Ureter (tissue), 1 donor: Measurements from ENCODE around the gene DLST. TPM values are rescaled to one million over a fixed set of nuclear protein-coding genes. Genes with fewer than 3 reads are reported as not detected.

ENCODE experiments used
- DNase-seq: peaks from one replicate; pipeline ENCODE4 v3.0.0-alpha.2; 2020; ENCODE audit warnings: low spot score
- total RNA-seq: library from RNA; stranded (reverse); gene quantifications from one replicate; pipeline ENCODE4 v1.2.4, GENCODE V29; 2023
- donor health status: DM: yes; HTN: yes; CAD: no.

The DLST gene
- total RNA-seq, 1 donor from 2014 or later, result 81.3 TPM

DNA sequence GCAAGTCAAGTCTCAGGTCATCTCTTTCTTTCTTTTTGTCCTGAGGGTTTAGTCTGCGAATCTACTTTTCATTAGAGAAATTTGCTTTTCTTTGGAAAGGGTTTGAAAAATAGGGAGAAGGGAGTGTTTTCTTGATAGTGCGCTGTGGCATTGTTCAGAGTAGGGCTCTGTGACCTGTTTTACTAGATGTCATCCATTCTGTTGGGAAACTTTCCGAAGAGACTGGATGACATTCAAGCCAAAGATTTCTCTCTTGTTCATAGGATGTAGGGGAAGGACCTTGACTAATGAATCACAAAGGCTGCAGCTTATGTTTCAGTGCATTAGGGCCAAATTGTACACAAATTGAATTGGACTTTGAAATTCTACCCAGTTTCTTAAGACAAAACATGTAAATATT is 14.7 kb downstream of the DLST start:
- DNase-seq, result no peak

DNA sequence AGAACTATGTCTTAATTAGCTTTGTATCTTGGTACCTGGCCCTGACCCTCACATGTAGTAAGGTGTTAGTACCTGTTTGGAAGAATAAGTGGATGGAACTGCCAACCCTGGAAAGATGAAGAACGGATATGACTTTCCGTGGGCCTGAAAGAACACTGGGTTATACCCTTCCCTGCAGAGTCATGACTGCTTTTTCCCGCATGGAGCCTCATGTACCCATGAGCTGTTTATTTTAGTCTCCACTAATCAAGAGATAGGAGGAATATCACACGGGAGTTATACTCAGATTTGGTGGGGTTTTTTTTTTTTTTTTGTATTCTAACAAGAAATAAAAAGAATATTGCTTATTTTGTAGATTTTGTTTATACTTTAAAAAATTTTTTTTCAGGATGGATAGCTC is 15.9 kb downstream of the DLST start:
- no peak for DNase-seq

DNA sequence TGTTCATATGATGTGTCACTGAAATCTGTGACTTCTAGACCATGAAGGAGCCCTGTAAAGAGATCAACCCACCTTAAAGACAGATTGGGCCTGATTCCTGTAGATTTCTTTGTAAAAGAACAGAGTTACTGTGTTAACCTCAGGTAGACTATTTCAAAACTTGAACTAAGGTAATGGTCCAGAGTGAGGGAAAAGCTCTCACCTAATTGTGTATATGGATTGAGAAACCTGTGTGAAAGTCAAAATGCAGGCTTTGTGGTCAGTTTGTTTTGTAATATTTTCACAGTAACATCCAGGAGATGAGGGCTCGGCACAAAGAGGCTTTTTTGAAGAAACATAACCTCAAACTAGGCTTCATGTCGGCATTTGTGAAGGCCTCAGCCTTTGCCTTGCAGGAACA is 16.4 kb downstream of the DLST start:
- DNase-seq, result no peak

DNA sequence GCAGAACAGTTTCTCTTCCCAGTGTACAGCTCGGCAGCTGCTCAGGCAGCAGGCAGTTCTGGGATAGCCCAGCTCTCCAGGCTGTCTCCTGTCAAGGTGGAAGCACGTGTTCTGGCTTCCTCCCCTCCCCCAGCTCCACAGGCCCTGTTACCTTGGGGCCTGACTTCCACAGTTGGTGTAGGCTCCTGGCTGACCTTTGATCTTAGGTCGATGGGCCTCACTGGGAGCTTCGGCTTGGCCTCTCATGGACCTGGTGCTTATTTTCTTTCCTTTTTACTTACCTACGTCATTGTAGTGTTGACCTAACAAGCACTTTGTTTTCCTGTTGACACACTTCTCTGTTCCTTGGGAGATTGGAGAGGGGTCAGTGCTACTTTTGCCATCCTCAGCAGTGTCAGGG is 17.0 kb downstream of the DLST start:
- no peak for DNase-seq

DNA sequence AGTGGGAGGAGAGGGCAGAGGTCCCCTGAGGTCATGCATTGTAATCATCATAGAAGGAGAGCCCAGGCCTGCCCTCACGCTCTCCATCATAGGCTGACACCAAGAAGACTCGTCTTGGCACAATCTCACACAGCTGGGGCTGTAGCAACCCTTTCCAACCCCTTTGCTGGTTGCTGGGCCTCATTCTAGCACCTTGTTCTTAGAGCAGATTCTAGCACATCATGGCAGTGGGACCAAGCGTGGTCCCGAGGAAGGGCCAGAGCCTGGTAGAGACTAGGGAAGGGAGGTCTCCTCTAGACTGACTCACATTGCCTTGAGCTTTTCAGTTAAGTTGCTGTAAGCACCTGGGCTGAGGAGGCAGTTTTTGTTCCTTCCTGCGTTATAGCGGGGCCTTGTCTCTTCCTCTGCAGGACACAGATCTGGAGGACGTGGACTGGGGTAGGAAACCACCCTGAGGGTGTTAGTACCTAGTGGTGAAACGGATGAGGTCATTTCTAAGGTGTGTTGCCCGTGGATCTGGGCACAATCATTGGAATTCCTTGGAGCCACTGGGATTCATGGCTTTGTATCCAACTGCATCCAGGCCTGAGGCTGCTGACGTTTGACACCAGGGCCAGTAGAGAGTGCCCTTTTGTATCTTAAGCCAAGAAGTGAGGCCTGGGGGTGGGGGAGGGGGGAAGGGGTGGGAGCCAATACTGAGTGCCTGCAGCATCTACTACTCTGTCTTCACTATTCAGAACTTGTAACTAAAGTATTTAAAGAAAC is 21.4 kb downstream of the DLST start:
- DNase-seq, result no peak

DNA sequence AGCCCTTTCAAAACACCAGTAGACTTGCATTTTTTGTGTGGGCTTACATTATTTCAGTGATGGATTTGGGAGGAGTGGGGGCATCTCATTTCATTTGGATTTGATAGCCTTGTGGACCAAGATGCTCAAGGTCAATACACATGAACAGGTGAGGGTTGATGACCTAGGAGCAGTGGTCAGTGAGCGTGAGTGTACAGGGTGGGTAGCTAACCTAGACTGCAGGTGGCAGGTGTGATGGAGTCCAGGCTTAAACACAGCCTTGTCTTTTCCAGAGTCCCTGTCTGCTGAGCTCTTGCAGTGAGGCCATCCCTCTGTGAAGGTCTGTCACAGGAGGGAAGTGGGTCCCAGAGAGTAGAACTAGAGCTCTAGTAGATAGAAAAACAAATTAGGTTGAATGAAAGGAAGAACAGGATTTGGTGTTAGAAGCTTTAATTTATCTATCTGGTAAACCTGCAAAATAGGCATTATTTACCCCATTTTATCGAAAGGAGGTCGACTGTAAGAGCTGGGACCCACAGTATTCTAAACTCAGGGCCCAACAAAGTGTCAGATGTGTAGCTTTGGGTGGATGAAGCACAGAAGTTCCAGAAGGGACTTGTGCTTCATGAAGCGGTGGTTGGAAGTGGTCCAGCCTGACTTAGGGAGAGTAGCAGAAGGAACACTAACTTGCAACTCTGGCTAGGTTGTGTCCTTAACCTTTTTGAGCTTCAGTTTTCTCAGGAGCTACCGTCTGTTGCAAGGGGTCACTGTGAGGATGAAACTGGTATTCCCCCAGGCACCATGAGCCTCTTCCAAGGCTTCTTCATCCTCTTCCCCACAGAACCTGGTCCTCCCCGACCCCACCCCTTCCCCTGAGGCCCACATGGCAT is 23.2 kb downstream of the DLST start:
- no peak for DNase-seq

DNA sequence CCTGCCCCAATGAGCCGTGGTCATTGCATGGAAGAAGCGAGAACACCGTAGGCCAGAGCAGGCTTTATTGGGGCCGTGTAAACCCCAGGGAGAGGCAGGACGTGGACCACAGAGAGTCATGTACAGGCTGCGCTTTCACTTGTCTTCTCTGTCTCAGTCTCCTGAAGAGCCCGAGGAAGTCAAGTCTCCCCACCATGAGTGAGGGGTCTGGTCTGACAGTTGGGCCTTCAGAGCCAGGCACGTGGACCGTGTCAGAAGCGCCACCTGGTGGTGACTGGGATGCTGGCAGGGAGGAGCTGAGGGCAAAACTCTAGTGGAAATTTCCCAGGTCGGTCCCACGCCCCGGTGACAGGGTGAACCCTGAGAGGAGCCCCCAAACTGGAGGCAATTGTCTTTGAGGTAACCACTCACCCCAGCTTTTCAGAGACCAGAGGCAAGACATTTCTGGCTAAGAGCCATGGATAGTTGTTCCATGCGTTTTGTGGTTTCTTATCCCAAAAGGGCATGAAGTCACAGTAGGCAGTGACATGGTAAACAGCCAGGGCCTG is 24.0 kb downstream of the DLST start:
- peak; percentile 70 for DNase-seq

DNA sequence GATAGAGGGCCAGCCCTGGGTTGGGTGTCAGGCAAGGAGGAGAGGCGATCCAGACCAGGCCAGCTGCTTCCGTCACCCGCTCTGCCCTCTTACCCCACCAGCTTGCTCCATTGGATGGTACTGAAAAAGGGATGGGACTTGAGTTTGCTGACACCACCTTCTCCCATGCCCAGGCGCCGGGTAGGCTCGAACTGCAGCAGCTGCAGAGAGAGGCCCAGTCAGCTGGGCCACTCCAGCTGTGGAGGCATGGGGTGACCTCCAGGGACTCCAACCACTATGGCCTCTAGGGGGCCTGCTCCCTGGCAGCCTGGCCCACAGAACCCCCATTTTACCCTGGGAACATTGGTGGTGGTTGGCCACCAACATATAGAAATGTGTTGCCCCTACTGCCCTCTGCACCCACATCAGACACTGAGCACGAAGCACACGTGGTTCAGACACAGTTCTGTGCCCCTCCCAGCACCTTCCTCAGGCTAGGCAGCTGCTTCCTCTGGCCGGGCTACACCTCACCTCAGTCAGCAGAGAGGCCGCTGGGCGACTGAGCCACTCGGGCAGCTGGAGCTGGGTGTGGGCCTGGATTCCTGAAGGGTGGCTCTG is 25.3 kb downstream of the DLST start:
- no peak for DNase-seq

DNA sequence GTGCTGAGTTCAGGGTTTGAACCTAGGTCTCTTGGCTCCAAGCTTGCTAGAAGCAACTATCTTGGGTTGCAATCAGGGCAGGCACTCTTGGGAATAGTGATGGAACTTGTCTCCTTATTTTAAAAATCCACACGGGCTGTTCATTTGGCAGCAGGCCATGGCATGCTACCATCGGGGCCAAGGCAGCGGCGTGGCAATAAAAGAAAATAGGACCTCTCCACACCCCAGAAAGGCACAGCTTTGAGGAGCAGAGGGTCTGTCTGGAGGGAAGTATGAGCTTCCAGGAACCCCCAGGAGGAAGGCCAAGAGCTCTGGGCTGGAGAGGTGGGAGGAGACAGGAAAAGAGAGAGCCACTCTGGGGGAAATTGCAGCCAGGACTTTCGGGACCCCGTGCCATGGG is 26.0 kb downstream of the DLST start:
- no peak for DNase-seq

DNA sequence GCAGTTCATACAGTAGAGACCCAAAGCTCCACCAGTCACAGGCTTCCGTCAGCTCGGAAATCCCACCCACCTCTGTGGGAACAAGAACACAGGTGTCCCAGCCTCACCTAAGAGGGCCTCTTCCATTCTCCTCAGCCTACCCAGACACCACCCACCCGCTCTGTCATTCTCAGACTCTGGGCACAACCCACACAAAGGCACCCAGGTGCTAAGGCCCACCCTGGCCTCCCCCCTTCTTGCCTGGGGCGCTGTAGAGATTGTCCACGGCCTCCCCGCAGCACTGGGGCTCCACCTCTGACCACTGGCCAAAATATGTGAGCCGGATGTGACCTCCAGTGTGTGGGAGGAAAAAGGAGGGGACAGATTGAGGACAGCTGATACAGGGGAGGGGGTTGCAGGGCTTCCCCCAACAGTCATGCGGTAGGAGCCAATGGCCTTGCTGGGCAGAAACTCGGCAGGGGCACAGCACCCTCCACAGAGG is 27.2 kb downstream of the DLST start:
- DNase-seq, result no peak

DNA sequence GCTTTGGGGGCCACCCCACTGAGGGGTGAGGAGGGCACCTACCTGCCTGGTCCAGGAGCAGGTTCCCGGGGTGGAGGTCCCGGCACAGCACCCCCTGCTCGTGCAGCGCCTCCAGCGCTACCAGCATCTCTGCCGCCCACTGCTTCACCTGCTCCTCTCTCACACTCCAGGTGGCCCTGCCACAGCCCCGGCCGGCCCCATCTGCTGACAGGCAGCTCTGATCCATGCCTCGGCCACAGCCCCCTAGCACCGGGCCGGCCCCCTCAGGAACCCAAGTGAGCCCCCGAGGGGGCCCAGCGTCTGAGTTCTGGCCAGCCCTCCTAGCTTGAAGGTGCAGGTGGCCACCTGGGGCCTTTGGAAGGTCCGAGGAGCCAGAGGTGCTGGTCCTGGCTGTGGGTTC is 27.8 kb downstream of the DLST start:
- DNase-seq, result no peak

DNA sequence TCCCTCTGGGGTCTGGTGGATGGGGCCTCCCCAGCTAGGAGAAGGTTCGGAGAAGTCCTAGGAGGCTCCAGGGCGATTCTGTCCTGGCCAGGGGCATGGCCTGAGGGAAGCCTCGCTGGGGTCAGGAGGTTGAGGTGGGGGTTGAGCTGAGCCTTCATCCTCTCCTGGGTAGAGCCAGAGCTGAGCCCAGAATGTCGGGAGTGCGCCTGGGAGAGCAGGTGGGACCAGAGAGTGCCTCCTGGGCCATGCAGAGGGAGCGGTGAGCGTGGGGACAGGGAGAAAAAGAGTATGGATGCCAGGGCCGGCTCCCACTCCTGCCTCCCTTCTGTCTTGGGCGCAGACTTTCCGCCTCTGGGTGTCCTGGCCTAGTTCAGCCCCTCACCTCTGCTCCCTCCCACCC is 28.2 kb downstream of the DLST start:
- DNase-seq, result no peak

DNA sequence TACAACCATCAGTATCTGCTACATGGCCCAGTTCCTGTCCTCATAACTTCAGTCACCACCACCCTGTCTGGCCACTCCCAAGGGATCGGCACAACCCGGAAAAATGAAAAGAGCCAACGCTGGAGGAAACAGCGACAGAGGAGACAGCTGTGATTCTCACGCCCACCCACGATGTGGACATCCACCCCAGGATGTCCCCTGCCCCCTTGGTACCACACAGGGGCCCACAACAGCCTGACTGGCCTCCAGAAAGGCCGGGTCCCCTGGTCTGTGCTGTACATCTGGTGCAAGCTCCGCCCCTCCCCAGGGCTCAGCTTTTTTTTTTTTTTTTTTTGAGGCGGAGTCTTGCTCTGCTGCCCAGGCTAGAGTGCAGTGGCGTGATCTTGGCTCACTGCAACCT is 28.8 kb downstream of the DLST start:
- DNase-seq, result no peak

DNA sequence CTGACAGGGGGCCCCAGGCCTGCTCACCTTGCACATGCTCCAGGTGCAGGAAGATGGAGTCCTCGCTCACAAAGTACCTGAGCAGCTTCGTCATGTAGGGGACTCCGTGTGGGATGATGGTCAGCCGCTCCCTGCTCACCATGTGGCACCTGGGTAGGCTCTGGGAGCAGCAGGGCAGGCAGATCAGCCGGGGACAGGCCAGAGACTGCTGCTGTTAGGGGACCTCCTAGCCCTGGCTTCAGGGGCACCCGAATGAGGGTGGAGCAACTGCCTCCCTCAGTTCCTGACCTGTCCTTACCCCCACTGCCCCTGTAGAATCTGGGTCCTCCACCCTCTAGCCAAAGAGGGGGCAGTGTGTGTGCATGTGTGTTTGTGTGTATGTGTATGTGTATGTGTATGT is 29.5 kb downstream of the DLST start:
- DNase-seq, result no peak

DNA sequence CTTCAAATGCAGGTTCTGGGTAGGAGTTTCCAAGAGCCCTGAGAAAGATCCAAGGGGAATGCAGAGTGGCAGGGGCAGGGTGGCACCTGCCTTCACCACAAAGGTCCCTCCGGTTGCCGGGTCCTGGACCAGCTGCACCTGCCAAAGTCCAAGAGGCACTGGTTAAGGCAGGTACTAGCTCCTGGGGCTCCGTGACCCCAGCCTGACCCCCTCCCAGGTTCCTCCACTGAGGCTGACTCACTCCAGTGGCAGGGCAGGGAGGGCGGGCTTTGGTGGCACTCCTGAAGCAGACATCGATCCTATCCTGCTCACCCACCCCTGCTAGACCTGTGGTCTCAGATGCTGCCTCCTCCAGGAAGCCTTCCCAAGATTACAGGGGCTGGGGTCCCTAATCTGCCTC is 30.0 kb downstream of the DLST start:
- no peak for DNase-seq

DNA sequence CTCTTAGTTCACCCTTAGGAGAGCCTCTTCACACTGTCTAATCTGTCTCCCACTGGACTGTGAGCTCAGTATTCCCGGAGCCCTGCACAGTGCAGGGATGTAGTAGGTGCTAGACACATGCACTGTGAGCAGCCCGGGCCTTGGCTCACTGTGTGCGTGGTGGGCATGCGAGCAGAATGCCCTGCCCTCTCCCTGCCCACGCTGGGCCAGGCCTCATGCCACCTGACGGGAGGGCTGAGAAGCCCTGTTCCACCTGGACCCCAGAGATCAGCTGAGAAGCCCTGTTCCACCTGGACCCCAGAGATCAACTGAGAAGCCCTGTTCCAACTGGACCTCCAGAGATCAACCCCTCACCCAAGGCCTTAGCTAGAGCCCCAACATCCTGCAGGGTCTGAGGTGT is 30.4 kb downstream of the DLST start:
- DNase-seq, result no peak

DNA sequence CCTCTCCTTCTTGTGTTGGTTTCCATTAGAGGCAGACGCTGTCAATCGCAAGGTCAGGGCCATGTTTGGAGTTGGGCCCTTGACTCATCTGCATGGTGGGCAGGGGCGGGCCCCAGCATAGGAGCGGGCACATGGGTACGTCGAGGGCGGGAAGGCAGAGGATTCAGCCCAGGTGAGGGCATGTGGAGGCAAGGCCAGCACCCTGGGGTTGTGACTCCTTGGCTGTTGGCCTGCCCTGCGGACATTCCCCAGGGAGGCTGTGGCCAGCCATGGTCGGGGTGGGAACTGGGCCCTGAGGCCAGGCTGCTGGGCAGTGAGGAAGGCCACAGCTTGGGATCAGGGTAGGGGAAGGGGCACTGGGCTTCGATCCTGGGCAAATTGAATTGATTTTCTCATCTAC is 31.1 kb downstream of the DLST start:
- no peak for DNase-seq

DNA sequence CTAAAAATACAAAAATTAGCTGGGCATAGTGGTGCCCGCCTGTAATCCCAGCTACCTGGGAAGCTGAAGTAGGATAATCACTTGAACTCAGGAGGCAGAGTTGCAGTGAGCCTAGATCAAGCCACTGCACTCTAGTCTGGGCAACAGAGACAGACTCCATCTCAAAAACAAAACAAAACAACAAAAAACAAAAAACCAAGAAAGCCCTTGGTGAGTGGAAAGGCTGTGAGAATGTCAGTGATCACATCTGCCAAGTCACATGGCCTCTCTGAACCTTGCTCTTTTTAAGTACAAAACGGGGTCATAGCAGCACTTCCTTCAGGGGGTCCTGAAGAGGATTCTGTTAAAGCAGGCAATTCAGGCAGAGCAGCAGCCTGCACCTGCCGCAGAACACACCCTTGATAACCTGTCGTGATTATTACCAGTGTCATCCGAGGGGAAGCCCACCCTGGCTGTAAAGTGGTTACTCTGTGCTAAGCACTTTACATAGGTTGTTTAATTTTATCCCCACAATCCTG is 31.7 kb downstream of the DLST start:
- DNase-seq, result no peak

DNA sequence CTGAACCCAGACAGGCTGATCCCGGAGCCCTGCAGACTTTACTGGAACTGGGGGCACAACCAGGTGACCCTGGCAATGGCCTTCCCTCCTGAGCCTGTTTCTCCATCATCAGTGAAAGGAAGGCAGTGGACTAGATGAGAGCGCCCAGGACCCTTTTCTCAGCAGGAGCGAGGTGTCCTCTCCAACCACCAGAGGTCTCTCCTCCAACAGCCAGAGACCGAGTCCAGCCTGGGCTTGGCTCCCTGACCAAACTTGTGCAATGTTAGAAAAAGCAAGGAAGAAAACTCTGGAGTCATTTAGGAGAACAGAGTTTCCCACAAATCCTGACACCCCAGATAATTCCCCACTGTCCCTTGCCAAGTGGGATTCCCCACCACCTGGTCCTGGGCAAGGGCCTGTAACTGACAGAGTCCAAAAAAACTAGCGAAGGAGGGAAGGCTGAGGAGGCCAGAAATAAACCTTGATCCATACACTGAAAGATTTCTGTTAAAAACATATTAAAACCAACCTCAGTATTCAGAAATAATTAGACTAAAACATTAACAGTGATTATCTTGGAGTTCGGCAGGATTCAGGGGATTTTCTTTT is 32.4 kb downstream of the DLST start:
- DNase-seq, result peak; percentile 79

DNA sequence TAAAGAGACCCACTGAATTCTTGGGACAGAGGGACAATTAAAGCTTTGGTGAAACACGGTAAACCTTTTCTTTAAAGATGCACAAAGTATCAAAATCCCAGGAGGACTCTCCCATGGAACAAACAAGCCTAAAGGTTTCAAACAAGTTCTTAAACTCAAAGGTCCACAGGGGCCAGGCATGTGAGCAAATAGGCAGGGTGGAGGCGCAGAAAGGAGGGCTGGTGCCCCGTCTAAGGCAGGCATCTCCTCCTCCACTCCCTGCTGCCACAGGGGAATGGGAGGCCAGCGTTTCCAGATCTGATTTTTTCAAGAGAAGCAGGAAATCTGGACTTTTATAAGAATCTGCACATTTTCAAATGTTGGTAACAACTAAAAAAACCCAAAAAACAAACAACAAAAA is 33.7 kb downstream of the DLST start:
- no peak for DNase-seq

DNA sequence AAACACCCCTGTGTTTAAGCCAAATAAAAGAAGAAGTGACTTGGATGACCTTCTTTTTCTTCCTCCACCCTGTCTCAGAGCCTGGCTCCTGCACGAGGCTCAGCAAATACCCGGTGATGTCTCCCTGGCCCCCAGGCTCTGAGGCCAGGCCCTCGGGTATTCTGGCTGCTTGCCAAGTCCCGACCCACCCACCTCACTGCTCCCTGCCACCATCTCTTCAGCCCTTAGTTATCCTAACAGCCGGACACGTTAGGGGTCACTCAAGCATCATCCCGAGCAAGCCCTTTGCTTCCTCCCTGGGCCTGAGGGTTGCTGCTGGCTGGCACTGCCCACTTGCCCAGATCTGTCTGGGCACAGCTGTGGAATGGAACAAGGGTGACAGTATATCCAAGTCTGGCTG is 34.1 kb downstream of the DLST start:
- DNase-seq, result no peak

DNA sequence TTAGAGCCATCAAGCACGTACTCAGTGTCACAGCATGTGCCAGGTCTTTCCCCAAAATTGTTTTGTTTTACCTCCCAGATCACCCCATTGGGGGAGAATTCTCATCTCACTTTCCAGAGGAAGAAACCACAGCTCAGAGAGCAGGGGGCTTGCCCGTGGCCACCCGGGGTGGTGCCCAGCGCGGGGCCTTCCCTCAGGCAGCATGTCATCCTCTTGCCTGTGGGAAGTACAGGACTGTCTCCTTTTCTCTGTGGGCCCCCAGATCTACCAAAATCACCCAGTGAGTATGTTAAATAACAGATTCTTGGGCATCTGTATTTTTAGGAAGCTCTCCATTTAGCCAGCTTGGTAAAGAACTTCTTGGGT is 35.4 kb downstream of the DLST start:
- DNase-seq, result no peak
